GM21825 (cell line): ENCODE measurements around the gene ZNF277.

ENCODE experiments used
- ATAC-seq: cut with Tn5 transposase; IDR thresholded peaks from one replicate; pipeline ENCODE4 v1.9.1; 2021; ENCODE audit warnings: mild to moderate bottlenecking, moderate library complexity; ENCODE audit not compliant: unreplicated experiment

Gene ZNF277

DNA sequence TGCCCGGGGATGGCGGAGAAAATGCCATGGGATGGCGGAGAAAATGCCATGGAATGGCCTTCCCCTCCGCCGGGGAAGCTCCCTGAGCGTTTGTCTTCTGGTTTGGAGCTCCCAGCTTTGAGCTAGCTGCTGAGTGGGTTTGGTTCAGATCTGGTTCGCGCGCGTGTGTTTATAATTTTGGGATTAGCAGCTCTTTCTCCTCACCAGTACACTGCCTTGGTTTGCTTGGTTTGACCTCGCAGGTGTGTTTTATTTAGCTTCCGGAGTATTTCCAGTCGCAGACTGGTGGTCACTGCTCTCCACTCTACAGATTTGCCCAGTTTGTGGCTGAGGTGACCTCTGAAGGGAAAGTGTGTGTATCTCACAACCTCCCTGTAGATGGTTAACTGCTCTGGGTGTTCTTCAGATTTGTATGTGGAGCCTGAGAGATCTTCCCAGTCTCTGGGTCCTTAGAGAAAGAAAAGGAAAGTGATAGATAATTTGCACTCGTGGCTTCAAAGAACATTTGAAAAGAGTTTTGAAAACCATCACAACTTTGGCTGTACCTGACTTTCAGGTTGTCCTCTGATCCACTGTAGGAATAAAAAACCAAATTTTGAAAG is 597 bp downstream of the ZNF277 start:
- no peak for ATAC-seq

DNA sequence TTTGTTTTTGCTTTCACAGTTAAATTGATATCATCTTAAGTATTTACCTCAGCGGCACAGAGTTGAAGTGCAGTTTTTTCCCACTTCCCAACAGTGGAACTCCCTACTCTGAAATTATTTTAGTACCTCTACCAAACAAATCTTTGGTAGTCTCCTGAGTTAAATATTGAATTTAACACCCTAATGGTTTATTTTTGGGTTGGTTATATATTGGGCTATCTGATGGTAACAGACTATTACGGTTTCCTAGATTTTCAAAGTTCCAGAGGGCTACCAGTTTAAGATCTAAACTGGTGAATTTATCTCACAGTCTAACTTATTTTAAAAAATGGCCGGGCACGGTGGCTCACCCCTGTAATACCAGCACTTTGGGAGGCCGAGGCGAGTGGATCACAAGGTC is 1.3 kb downstream of the ZNF277 start:
- no peak for ATAC-seq

DNA sequence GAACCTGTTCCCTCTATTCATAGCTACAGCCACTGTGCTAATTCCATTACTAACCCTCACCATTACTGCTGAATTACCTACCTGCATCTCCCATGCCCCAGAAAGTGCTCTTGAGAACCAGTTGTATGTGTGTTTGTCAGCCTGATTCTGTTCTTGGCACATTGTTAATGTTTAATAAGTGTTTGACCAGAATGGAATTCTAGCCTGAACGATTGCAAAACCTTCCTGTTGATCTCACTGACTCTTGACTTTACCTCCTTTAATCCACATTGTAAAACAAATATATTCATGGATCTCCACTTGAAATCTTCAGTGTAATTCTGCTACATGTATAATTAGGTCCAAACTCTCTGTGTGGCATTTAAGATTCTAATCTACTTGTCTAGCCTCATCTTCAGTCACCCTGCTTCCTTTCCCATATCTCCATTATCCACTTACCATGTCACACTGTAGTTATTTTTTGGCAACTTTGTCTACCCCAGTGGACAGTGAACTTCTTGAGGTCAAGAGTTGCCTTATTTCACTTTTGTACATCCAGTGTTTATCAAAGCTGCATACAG is 4.9 kb downstream of the ZNF277 start:
- no peak for ATAC-seq

DNA sequence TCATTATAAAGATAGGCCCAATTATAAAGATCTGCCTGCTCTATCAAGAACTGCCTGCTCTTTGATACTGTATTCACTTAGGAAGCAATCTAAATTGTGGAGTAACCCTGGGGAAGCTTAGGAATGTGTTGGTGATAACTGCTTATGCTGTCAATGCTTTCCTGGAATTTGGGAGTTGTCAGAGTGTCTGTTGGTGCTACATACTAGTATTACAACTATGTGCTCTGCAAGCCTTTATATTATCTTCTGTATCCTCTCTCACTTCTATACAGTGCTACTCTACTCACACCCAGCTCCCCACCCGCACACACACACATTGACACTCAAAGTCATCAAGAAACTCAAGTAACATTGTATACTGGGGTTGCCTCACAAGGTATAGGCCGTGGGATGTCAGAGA is 6.1 kb downstream of the ZNF277 start:
- no peak for ATAC-seq

DNA sequence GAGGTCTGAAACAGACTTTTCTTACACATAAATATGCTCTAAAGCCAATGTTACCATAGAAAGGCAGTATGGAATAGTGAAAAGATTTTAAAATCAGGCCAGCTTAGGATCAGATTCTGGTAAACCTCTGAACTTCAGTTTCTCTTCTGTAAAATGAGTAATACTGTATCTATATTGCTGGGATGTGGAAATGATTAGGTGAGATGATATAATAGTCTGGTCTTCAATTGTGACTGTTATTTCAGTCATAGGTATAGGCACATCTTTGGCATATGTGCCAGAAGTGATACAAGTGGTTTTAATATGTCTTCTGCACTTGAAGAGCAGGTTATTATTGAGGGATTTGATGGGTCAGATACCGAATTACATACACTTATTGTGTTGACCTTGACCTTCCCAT is 7.2 kb downstream of the ZNF277 start:
- ATAC-seq, result no peak

DNA sequence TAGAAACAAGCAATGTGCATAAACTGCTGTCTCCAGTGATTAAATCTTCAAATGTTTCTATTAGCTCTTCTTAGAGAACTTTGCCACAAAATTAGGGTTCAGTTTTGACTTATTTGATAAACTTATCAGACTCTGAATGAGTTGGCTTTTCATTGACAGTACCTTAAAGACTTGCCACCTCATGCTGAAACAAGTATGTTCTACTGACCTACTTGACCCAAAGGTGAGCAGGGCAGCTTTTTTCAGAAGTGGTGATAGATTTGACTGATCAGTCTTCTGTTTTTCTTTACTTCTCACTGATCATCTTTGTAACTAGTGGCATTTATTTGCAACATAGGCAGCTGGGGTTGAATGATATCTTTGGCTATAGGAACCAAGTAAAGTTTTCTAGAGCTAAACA is 7.8 kb downstream of the ZNF277 start:
- ATAC-seq, result no peak

DNA sequence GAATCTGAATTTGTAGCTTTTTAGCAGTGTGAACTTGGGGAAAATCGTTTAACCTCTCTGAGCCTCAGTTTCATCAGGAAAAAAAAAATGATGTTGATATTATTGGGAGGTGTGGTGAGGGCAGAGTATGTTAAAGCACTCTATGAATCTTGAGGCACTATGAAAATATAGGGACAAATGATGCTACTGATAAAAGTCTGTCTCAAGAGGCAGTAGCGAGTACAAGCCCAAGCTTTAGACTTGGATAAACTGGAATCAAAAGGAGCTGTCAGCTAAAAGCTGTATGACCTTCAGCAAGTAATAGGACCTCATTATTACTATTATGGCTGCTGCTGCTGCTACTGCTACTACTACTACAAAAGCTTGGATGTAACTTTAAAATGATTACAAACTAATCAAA is 8.4 kb downstream of the ZNF277 start:
- ATAC-seq, result no peak

DNA sequence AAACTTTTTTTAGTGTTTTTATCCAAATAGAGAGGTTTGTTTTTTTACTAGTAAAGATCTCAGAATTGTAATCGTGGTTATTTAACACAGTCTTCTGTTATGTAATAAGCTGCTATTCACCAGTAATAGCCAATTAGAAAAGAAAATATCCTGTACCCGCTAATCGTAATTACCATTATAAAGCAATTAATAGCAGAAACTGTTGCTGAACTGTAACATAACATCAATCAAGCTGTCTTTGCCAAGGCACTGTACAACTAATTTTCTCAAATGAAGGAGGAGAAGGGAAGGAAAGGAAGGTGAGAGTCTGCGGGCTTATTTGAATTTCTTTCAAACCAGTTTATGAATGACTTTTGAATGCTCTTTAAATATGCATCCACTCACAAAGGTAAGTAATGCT is 9.3 kb downstream of the ZNF277 start:
- ATAC-seq, result no peak

DNA sequence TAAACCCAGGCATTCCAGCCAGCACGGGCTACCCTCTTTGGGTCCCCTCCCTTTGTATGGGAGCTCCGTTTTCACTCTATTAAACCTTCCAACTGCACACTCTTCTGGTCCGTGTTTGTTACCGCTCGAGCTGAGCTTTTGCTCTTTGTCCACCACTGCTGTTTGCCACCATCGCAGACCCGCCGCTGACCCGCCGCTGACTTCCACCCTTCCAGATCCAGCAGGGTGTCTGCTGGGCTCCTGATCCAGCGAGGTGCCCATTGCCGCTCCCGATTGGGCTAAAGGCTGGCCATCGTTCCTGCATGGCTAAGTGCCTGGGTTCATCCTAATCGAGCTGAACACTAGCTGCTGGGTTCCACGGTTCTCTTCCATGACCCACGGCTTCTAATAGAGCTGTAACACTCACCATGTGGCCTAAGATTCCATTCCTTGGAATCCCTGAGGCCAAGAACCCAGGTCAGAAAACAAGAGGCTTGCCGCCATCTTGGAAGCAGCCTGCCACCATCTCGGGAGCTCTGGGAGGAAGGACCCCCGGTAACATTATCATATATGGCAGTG is 14.5 kb downstream of the ZNF277 start:
- ATAC-seq, result no peak

DNA sequence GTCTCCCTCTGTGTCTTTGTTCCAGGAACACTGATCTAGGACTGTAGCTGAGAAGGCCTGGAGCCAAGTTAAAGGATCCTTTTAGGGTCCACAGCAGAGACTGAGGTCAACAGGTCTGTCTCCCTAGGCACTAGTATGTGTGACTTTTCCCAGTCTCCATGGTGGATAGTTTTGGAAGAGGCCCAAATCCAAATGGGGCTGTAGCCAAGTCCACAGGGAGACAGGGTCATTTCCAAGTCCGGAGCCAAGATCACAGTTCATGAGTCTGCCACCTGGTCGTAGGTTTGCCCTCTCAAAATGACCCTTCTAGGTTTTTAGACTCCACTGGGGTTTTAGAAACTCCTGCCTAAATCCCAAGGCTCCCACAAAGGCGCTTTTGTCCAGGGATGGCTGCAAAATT is 16.8 kb downstream of the ZNF277 start:
- no peak for ATAC-seq

DNA sequence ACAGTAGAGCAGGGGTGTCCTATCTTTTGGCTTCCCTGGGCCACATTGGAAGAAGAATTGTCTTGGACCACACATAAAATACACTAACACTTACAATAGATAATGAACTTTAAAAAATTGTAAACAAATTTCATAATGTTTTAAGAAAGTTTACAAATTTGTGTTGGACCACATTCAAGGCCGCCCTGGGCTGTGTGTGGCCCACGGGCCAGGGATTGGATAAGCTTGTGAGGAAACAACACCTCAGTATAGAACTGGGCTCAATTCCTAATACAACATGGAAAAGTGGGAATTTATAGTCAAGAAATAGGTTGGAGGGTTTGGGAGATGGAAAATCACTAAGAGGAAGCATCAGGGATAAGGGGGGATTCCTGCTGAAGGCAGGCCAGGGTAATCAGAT is 17.7 kb downstream of the ZNF277 start:
- ATAC-seq, result no peak

DNA sequence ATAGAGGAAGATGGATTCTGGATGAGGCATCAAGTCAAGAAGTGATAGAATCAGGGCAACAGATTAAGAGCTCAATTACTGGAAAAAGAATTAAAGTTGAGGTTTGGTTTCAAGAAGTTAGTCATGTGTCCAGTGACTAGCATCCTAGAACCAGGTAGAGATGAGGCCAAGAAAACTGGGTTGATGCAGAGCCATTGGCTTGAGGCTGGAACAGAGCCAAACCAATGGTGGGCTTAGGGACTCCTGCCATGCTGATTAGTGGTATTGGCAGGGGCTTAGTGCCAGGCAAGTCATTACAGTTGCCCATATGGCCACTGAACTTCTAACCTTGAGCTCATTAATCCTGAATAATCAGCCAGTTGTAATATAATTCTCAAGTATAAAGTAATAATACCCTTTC is 18.5 kb downstream of the ZNF277 start:
- no peak for ATAC-seq

DNA sequence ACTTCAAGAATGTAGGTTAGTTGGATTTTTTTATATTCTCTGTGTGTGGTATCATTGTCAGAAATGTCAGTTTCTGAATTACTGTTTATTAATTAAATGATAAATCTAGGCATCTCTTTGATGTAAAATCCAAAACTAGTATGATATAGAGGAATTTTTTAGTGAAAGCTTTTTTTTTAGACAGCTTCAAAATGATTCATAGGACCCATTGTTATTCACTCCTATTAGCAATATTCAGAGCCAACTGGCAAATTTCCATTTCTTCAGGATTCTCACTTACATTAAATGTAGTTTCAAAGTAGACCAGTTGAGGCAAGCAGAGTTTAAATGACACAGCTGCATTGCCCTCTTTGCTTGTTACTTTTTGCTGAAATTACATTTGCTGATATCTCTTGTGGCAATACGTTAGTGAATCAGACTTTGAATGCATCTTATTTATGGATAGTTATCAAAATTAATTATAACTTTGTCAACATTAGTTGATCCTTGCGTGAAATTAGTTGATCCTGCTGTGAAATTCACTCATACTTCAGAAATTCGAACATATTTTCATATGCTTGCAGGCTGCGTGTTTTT is 20.3 kb downstream of the ZNF277 start:
- ATAC-seq, result no peak

DNA sequence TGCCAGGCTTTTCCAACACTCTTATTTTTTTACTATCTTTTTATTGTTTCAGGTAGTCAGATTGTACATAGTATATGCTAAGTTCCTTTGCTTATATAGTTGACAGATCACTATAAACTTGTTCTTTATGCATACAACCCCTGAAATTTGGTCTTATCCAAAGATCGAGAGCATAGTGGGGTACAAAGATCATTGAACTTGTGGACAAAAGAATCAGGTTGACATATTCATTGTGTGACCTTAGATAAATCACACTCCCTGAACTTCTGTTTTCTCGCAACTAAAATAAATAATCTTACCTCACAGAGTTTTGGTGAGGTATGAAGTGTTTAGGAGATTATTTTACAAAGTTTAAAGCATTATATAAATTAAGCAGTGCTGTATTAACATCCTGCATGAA is 22.1 kb downstream of the ZNF277 start:
- no peak for ATAC-seq

DNA sequence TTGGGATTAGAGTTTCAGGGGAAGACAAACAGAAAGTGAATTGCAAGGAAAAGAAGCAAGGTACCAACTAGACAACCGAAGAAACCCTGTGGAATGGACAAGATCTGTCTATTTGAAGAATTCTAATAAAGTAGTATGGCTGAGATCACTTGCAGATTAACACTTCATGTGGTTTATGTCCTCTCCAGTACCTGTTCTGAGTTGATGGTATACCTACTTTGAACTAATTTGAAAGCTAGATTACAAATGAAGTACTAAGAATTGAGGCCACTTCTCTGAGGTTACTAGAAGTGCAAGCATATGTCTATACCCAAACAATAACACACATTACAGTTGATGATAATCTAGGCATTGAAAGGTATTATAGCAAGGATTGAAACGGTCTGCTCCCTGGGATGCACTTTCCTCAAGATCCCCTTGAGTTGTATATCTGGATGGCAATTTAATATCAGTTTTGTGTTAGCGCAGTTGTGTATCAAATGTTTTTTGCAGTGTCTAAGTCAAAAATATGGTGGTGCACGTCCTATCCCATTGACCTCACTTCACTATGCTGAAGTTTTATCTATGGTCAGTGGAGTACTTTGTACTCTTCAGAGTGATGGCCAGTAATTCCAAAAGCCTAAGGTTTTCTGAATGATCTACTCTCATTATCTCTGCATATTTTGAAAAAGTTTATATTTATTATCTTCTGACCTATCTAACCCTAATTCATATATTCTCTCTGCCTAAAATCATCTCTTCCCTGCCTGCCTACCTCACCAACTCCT is 25.9 kb downstream of the ZNF277 start:
- ATAC-seq, result no peak

DNA sequence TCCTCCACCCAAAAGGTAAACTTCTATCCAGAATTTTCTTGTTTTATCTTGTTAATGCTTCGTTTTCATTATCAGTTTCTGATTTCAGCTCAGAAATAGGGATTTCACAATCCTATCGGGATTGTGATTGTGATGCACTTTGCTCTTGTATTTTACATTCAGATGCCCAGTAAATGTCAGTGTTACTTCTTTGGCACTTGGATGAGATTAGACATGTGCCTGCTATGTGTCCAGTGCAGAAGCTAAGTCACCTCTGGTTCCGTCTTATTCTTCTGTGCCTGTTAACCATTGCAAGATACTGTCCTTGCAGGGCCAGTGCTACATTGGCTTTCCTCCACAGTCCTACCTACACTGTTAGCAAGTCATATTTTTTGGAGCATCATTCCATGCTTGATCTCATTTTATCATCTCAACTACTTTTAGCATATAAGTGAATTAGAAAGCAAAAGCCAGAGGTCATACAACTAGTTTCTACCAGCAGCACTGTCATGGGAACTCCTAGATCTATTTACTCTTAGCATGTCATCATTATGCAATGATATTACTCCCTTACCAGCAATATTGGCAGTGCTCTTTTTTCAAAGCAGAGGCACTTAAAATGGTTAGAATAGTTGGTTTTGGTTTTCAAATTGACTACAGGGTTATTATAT is 26.7 kb downstream of the ZNF277 start:
- ATAC-seq, result no peak

DNA sequence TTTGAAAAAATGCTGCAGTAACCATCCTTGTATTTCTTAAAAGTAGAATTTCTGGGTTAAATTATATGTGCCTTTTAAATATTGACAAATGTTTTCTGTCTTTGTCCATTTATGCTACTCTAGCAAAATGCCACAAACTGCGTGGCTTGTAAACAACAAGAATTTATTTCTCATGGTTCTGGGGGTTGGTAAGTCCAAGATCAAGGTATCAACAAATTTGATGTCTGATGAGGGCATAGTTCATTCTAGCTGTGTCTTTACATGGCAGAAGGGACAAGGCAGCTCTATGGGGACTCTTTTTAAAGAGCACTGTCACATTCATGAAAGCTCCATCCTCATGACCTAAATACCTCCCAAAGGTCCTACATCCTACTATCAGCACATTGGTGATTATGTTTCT is 27.7 kb downstream of the ZNF277 start:
- no peak for ATAC-seq

DNA sequence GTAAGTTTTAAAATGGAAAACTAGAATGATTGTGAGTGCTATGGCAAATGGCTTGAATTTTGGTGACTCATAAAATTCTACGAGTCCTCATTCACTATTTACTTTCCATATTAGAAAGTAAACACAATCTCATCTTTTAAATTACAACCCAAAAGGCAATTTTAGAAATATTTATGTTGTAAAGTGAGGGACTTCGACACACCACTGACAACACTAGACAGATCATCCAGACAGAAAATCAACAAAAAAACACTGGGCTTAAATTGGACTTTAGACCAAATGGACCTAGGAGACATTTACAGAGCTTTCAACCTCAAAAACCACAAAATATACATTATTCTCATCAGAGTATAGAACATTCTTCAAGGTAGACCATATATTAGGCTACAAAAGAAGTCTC is 30.1 kb downstream of the ZNF277 start:
- ATAC-seq, result no peak

DNA sequence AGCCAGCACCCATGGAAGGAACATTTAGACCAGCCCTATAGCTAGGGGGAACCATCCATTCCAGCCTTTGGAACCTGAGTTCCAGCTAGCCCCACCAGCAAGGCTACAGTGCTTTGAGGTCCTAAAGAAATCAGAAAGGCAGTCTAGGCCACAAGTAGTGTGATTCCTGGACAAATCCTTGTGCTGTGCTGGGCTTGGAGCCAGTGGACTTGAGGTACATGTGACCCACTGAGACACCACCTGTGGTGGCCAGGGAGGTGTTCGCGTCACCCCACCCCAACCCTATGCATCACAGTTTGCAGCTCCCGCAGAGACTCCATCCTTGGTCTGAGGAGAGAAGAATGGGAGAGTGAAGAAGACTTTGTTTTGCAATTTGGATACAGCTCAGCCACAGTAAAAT is 31.8 kb downstream of the ZNF277 start:
- no peak for ATAC-seq

DNA sequence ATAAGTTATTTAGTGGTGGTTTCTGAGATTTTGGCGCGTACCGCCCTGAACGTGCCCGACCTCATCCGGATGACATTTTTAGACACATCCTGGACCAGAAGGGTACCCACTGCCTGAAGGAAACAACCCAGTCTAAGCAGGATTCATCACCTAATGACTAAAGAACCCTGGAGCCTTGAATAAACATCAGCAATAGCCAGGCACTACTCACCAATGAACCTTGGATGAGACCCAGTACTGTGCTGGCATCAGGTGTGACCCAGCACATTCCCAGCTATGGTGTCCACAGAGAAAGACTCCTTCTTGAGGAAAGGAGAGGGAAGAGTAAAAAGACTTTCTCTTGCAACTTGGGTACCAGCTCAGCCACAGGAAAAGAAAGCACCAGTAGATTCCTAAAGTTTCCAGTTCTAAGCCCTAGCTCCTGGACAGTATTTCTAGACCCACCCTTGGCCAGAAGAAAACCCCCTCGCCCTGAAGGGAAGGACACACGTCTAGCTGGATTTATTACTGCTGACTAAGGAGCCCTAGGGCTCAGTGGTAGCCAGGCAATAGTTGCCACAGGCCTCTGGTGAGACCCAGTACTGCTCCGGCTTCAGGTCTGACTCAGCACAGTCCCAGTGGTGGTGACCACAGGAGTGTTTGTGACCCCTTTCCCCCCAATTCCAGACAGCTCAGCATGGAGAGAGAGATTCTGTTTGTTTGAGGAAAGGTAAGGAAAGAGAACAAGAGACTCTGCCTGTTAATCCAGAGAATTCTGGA is 32.5 kb downstream of the ZNF277 start:
- no peak for ATAC-seq

DNA sequence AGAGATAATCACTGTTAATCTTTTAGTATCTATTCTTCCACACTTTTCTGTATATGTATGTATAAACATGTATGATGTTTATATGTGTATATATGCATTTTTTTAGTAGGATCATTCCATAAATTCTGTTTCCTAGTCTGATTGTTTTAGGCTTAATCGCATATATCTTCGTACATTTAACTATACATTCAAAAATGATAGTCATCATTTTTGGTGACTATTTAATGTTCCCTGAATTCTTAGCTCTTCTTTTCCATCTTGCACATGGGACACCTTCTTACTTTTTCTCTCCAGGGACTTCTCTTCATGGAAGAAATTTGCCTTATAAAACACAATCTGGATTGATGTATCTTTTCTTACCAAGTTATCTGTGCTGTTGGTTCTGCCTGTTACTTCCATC is 42.1 kb downstream of the ZNF277 start:
- no peak for ATAC-seq
